BLaER1 treated with 17β-estradiol and CSF1 and Interleukin-3, amounts not matched to agents 10 nM and 100 nM (cell line): ENCODE data around the gene SCG3.

Source experiments
- H3K27ac ChIP-seq, 11 experiments: shearing (Covaris generic); formaldehyde crosslinking; 2 replicates each; pipeline ENCODE4 v1.8.1; 2022
- H3K27me3 ChIP-seq, 11 experiments: shearing (Covaris generic); formaldehyde crosslinking; 2 replicates each; pipeline ENCODE4 v1.8.1; 2022
- H3K36me3 ChIP-seq, 11 experiments: shearing (Covaris generic); formaldehyde crosslinking; 2 replicates each; pipeline ENCODE4 v1.8.1; 2022
- H3K4me1 ChIP-seq, 10 experiments: shearing (Covaris generic); formaldehyde crosslinking; 2 replicates each; pipeline ENCODE4 v1.8.1; 2022
- H3K4me2 ChIP-seq, 11 experiments: shearing (Covaris generic); formaldehyde crosslinking; 2 replicates each; pipeline ENCODE4 v1.8.1; 2022
- H3K4me3 ChIP-seq, 10 experiments: shearing (Covaris generic); formaldehyde crosslinking; 2 replicates each; pipeline ENCODE4 v1.8.1; 2022
- H3K9ac ChIP-seq, 11 experiments: shearing (Covaris generic); formaldehyde crosslinking; 2 replicates each; pipeline ENCODE4 v1.8.1; 2022
- H3K9me3 ChIP-seq, 11 experiments: shearing (Covaris generic); formaldehyde crosslinking; replicated peaks in 1 of 11; 2 replicates each; pipeline ENCODE4 v1.8.1; 2022
- H4K20me1 ChIP-seq, 11 experiments: shearing (Covaris generic); formaldehyde crosslinking; 2 replicates each; pipeline ENCODE4 v1.8.1; 2022
- Cebpa-rat ChIP-seq, 11 experiments: shearing (Covaris generic); IDR thresholded peaks; 2 replicates each; pipeline ENCODE4 v1.8.1; 2022

The SCG3 gene

GRCh38 chr15:51672913-51673857 is 8.1 kb upstream of the SCG3 start:
- Histone ChIP-seq H3K9me3 (no peaks in the 10 kb centered on the region), H4K20me1 (no peaks in the 10 kb centered on the region), H3K4me1 (peaks cover 0 to 44% (median 20%) of the 10 kb centered on the region in 10 experiments; a peak in 13 of 20 replicates), H3K4me2 (peak overlapping the region in 4 of 11 experiments; percentile 70 to 89 (median 76); a peak in 7 of 22 replicates), H3K4me3 (no peak overlapping the region), H3K27ac (peak overlapping the region in 3 of 11 experiments; percentile 14 to 44 (median 18); a peak in 2 of 22 replicates), H3K9ac (no peak overlapping the region), H3K36me3 (no peaks in the 10 kb centered on the region), H3K27me3 (no peaks in the 10 kb centered on the region)
- no peak for TF ChIP-seq Cebpa-rat (IDR thresholded peaks at IDR 0.05)

GRCh38 chr15:51675234-51675633 is 6.1 kb upstream of the SCG3 start:
- no peaks in the 10 kb centered on the region for H4K20me1 ChIP-seq
- no peak overlapping the region for H3K9ac ChIP-seq
- TF ChIP-seq Cebpa-rat (IDR thresholded peaks at IDR 0.05): no peak
- H3K9me3 ChIP-seq: no peaks in the 10 kb centered on the region
- H3K36me3 ChIP-seq: no peaks in the 10 kb centered on the region
- no peak overlapping the region for H3K4me3 ChIP-seq
- no peak overlapping the region for H3K4me2 ChIP-seq
- H3K27ac ChIP-seq: no peak overlapping the region
- H3K4me1 ChIP-seq: peaks cover 0 to 49% (median 23%) of the 10 kb centered on the region in 10 experiments; a peak in 13 of 20 replicates
- H3K27me3 ChIP-seq: no peaks in the 10 kb centered on the region

GRCh38 chr15:51677021-51677420 is 4.3 kb upstream of the SCG3 start:
- Histone ChIP-seq H3K4me1 (peaks cover 0 to 49% (median 19%) of the 10 kb centered on the region in 10 experiments; a peak in 13 of 20 replicates), H3K9ac (no peak overlapping the region), H3K4me2 (no peak overlapping the region), H3K9me3 (no peaks in the 10 kb centered on the region), H3K36me3 (no peaks in the 10 kb centered on the region), H3K27me3 (no peaks in the 10 kb centered on the region), H3K4me3 (no peak overlapping the region), H4K20me1 (no peaks in the 10 kb centered on the region), H3K27ac (peak overlapping the region in 7 of 11 experiments; percentile 4 to 64 (median 56); a peak in 8 of 22 replicates)
- TF ChIP-seq Cebpa-rat (IDR thresholded peaks at IDR 0.05): no peak

GRCh38 chr15:51677452-51677851 is 3.9 kb upstream of the SCG3 start:
- no peaks in the 10 kb centered on the region for H3K27me3 ChIP-seq
- TF ChIP-seq Cebpa-rat (IDR thresholded peaks at IDR 0.05): no peak
- H4K20me1 ChIP-seq: no peaks in the 10 kb centered on the region
- no peaks in the 10 kb centered on the region for H3K36me3 ChIP-seq
- peak overlapping the region in 2 of 11 experiments; percentile 13 to 30; a peak in 3 of 22 replicates for H3K4me2 ChIP-seq
- H3K4me3 ChIP-seq: no peak overlapping the region
- H3K9ac ChIP-seq: no peak overlapping the region
- H3K4me1 ChIP-seq: peaks cover 0 to 45% (median 15%) of the 10 kb centered on the region in 10 experiments; a peak in 13 of 20 replicates
- no peaks in the 10 kb centered on the region for H3K9me3 ChIP-seq
- H3K27ac ChIP-seq: peak overlapping the region in 9 of 11 experiments; percentile 0 to 64 (median 55); a peak in 14 of 22 replicates

- peak in 2 of 11 experiments; percentile 28 to 53; a peak in 4 of 22 replicates for TF ChIP-seq Cebpa-rat (IDR thresholded peaks at IDR 0.05)
- Histone ChIP-seq H3K4me2 (peak overlapping the region in 5 of 11 experiments; percentile 11 to 30 (median 20); a peak in 5 of 22 replicates), H3K9ac (no peak overlapping the region), H3K4me1 (peaks cover 0 to 39% (median 12%) of the 10 kb centered on the region in 10 experiments; a peak in 10 of 20 replicates), H3K4me3 (no peak overlapping the region), H3K27ac (peak overlapping the region in 7 of 11 experiments; percentile 8 to 59 (median 55); a peak in 10 of 22 replicates), H4K20me1 (no peaks in the 10 kb centered on the region), H3K27me3 (no peaks in the 10 kb centered on the region), H3K9me3 (no peaks in the 10 kb centered on the region), H3K36me3 (no peaks in the 10 kb centered on the region)
Observed at GRCh38 chr15:51678096-51678495, 3.2 kb upstream of the SCG3 start.

- H3K36me3 ChIP-seq: no peaks in the 10 kb centered on the region
- no peaks in the 10 kb centered on the region for H4K20me1 ChIP-seq
- H3K4me3 ChIP-seq: no peak overlapping the region
- H3K27ac ChIP-seq: no peak overlapping the region
- no peaks in the 10 kb centered on the region for H3K9me3 ChIP-seq
- H3K4me1 ChIP-seq: peaks cover 0 to 28% (median 9%) of the 10 kb centered on the region in 10 experiments; a peak in 6 of 20 replicates
- H3K4me2 ChIP-seq: peak overlapping the region in 2 of 11 experiments; percentile 45 to 60; a peak in 4 of 22 replicates
- no peaks in the 10 kb centered on the region for H3K27me3 ChIP-seq
- no peak for TF ChIP-seq Cebpa-rat (IDR thresholded peaks at IDR 0.05)
- H3K9ac ChIP-seq: no peak overlapping the region
Observed at GRCh38 chr15:51680321-51680720, 982 bp upstream of the SCG3 start.

- Histone ChIP-seq H3K9me3 (no peaks in the 10 kb centered on the region), H4K20me1 (no peaks in the 10 kb centered on the region), H3K36me3 (no peaks in the 10 kb centered on the region), H3K9ac (no peak overlapping the region), H3K4me1 (peaks cover 0 to 15% (median 9%) of the 10 kb centered on the region in 10 experiments; a peak in 13 of 20 replicates), H3K4me2 (no peak overlapping the region), H3K27ac (no peak overlapping the region), H3K27me3 (no peaks in the 10 kb centered on the region), H3K4me3 (no peak overlapping the region)
- no peak for TF ChIP-seq Cebpa-rat (IDR thresholded peaks at IDR 0.05)
Observed at GRCh38 chr15:51687565-51687964, 6.3 kb downstream of the SCG3 start.

GRCh38 chr15:51688863-51689262 is 7.6 kb downstream of the SCG3 start:
- Histone ChIP-seq H3K4me1 (peaks cover 0 to 27% (median 9%) of the 10 kb centered on the region in 10 experiments; a peak in 13 of 20 replicates), H3K36me3 (no peaks in the 10 kb centered on the region), H3K9me3 (no peaks in the 10 kb centered on the region), H3K9ac (no peak overlapping the region), H3K27ac (no peak overlapping the region), H3K4me3 (no peak overlapping the region), H3K27me3 (no peaks in the 10 kb centered on the region), H3K4me2 (no peak overlapping the region), H4K20me1 (no peaks in the 10 kb centered on the region)
- no peak for TF ChIP-seq Cebpa-rat (IDR thresholded peaks at IDR 0.05)

- Histone ChIP-seq H3K4me1 (peaks cover 0 to 27% (median 9%) of the 10 kb centered on the region in 10 experiments; a peak in 13 of 20 replicates), H3K9ac (no peak overlapping the region), H4K20me1 (no peaks in the 10 kb centered on the region), H3K4me3 (no peak overlapping the region), H3K36me3 (no peaks in the 10 kb centered on the region), H3K4me2 (peak overlapping the region in 6 of 11 experiments; percentile 27 to 74 (median 63); a peak in 11 of 22 replicates), H3K27ac (no peak overlapping the region), H3K27me3 (no peaks in the 10 kb centered on the region), H3K9me3 (no peaks in the 10 kb centered on the region)
- TF ChIP-seq Cebpa-rat (IDR thresholded peaks at IDR 0.05): no peak
Observed at GRCh38 chr15:51692154-51692553, 10.9 kb downstream of the SCG3 start.
